ENCODE results near the gene KDM7A.

KDM7A gene

DNA sequence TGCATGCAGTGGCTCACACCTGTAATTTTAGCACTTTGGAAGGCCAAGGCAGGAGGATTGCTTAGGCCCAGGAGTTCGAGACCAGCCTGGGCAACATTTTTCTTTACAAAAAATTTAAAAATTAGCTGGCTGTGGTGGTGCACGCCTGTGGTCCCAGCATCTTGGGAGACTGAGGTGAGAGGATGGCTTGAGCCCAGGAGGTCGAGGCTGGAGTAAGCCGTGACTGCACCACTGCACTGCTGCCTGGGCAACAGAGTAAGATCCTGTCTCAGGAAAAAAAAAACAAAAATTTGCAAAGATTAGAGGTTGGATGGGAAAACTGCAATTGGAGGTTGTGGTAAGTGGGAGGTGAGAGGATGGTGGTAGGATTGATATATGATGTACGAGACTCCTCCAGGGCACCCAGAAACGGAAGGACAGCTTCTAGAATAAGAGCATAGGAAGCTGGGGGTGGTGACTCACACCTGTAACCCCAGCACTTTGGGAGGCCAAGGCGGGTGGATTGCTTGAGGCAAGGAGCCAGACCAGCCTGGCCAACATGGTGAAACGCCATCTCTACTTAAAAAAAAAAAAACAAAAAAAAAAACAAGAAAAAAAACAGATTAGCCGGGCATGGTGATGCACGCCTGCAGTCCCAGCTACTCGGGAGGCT, 94.9 kb downstream of the KDM7A start:
- FAIRE-seq = no peak

- no peak for FAIRE-seq
Measured at GRCh38 chr7:140080919-140081318, 95.9 kb downstream of the KDM7A start.

- FAIRE-seq = no peak
Measured at GRCh38 chr7:140079121-140079536, 97.7 kb downstream of the KDM7A start.

DNA sequence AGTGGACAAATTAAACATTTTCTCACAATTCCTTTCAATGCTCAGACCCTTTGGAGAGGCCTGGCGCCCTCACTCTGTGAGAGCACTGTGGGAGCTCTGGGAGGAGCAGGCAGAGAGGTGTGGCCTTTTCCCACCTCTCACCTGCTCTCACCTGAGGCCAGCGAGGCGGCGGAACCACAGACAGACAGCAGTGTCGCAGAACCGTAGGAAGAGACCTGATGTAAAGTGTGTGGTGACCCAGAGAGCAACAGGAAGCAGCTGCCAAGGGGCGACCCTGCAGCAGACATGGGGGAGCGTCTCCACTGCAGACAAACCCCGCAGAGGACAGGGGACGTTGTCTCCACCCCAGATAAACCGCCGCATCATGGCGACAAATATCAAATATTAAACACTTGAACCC, 98.4 kb downstream of the KDM7A start:
- FAIRE-seq = no peak

DNA sequence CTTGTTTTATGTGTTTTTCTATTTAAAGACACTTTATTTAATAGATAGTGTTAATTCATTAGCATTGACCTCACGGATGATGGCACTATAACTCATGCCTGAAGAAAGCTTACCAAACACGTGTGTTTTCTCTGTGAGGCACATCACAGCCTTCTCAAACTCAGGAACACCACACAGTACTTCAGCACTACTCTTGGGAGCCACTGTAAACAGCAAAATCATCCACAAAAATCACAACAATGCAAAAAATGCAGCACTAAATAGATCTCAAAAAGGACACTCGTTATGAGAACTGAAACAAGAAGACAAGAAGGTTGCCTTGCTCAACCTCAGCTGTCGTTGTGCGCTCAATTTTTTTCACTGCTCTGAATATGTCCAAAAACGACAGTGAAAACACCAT, 102.0 kb downstream of the KDM7A start:
- no peak for FAIRE-seq

DNA sequence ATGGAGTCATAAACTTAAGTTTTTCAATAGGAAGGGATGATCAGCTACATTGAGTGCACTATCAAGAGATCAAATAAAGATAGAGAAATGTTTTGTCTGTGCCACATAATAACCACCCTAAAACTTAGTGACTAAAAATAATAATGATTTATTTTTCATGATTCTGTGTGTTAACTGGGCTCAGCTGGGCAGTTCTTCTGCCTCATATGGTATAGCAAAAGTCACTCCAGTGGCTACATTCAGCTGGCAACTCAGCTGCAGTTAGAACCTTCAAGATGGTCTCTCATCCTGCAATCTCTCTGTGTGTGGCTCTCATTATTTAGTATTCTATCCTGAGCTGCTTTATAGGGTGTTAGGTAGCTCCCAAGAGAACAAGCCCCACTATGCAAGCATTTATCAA, 106.2 kb downstream of the KDM7A start:
- FAIRE-seq = no peak

GRCh38 chr7:140069298-140069949, 107.4 kb downstream of the KDM7A start:
- no peak for FAIRE-seq

DNA sequence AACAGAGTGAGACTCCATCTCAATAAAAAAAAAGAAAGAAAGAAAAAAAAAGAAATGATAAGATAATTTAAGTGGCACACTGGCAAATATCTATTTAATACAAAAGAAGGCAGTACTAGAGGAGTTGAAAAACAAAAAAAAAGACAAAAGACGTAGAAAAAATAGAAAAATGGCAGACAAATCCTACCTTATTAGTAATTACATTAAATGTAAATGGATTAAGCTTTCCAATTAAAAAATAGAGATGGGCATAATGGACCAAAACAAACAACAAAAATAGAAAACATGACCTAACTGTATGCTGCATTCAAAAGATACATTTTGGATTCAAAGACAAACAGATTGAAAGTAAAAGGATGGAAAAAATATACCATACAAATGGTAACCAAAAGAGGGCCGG, 108.8 kb downstream of the KDM7A start:
- no peak for FAIRE-seq

DNA sequence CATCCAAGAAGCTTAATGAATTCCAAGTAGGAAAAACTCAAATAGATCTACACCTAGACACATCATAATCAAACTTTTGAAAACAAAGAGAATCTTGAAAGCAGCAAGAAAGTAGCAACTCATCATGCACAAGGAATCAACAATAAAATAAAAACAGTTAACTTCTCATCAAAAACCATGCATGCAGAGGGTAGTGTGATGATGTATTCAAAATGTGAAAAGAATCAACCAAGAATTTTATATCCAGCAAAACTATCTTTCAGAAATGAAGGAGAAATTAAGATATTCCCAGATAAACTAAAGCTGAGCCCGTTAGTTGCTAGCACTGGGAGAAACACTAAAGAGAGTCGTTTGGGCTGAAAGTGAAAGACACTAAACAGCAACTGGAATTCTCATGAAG, 109.7 kb downstream of the KDM7A start:
- FAIRE-seq = no peak

DNA sequence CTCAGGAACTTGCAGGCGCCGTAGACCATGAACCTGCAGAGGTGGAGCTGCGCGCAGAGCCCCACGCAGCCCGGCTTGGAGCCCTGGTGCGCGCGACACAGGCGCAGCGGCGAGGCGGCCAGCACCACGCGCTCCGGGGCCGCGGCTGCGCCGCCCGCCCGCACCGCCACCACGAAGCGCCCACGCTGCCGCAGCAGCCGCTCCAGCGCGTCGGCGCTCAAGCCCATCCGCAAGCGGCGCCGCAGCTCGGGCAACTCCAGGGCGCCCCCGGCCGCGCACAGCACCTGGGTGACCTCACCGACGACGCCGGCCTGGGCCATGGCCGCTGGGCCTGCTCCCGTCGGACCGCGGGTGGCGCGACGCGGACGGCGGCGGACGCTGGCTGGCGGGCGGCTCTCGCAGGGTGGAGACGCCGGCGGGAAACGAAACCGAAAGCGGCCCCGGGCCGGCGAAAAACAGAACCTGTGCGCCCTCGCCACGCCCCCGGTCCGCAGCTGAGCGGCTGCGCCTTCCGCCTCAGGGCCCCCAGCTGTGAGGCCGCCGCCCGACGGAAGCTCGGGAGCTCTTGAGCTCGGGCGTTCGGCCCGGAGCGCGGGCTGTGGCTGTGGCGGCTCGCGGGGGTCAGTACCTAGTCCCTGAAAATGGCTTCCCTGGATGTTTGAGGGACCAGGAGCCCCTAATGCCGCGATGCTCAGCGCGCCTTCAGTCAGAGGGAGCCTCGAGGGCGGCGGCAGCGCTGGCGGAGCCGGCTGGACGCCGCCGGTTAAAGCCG, 114.1 kb downstream of the KDM7A start, which contains the start of gene PARP12:
Gene PARP12 (minus strand): TSS at position 424 of the 772 bp plus-strand sequence. CDS start 104 bp downstream, at position 320.
- FAIRE-seq = no peak

- FAIRE-seq = no peak
Measured at GRCh38 chr7:140062118-140062527, 114.7 kb downstream of the KDM7A start.

GRCh38 chr7:140061607-140061930, 115.2 kb downstream of the KDM7A start:
- no peak for FAIRE-seq

DNA sequence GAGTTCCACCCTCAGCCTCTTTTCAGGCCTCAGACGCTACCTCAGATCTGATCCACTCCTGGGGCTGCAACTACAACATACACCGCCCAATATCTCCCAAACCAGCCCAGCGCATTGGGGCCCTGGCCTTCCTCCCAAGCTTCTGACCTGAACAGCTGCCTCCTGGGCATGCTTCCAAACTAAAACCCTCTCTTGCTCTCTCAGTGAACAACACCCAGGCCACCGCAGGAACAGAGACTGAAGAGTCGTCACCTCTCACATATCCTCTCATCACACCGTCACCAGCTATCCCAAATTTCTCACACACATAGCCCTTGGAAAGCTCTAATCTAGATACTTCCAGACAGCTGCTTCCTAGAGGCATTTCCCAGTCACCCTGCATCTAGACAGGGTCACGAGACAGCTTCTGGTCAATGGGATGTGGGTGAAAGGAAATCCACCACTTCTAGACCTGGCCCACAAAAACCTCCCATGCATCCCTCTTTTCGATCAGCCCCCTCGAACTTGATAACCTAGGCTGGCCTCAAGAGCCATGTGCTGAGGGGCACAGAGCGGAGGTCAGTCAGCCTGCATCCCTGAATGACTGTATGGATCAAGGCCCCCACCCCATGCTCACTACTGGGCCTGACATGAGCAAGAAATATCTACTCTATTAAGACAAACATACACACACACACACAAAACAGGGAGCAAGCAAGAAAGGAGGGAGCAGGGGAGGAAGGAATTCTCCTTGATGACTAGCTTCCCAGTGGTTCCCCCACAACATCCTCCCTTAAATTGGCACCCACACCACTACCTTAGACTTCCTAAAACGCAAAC, 115.8 kb downstream of the KDM7A start:
- FAIRE-seq = no peak

DNA sequence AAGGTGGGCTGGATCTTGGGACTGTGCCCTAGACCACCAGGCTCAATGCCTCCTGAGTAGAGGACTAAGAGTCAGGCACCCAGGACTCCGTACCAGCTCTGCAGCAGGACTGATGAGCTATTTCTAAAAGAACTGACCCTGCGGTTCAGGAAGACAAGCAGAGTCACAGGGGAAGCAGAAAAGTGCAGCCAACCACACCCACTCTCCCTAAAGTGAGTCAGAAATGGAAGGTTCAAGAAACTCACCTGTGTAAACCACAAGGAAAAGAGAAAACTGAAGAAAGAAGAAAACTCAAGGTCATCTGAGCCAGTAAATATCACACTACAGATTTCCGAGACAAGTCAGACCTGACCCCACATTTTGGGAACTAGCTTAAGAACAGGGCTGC, 116.5 kb downstream of the KDM7A start:
- FAIRE-seq = no peak

- FAIRE-seq = no peak
Measured at GRCh38 chr7:140059273-140060242, 117.2 kb downstream of the KDM7A start.

DNA sequence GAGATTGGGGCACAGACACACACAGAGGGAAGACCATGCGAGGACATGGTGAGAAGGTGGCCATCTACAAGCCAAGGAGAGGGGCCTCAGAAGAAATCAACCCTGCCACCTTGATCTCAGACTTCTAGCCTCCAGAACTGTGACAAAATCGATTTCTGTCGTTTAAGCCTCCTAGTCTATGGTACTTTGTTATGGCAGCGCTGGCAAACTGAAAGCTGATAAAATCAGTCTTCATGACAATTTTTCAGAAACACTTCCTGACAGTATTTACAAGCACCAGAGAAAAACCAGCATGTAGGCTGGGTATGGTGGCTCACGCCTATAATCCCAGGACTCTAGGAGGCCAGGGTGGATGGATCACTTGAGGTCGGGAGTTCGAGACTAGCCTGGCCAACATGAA, 118.3 kb downstream of the KDM7A start:
- no peak for FAIRE-seq

GRCh38 chr7:140057143-140057535, 119.6 kb downstream of the KDM7A start:
- no peak for FAIRE-seq

GRCh38 chr7:140056431-140057142, 120.2 kb downstream of the KDM7A start:
- FAIRE-seq = no peak

- no peak for FAIRE-seq
Measured at GRCh38 chr7:140055833-140056232, 121.0 kb downstream of the KDM7A start.

DNA sequence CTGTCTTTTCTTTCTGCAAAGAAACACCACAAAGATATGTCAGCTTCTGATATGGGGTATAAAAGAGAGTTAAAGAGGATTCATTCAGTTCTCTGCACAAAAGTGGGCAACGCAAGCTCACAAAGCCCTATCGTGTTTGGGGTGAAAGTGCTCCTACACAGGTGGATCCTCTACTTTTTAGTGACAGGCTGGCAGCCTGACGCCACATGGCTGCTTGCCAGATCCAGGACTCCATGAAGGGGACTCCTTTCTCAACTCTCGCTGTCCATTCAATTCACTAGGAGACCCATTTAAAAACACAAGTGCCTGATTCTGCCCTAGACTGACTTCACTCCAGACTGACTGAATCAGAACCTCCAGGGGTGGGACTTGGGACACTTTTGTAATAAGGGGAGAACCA, 122.0 kb downstream of the KDM7A start:
- FAIRE-seq = no peak
